GM23338 (cell line): ENCODE measurements around the gene TMEM271. TPM values are rescaled to one million over a fixed set of nuclear protein-coding genes. Genes with fewer than 3 reads are reported as not detected.

Experiments used
- ATAC-seq: fragments of 200-7000 bp; cut with Tn5 transposase; 3 replicates; pipeline ENCODE4 v1.9.1; 2020
- DNase-seq: peaks from one replicate; pipeline ENCODE4 v3.0.0-alpha.2; 2015; ENCODE audit warnings: low spot score
- H2AFZ ChIP-seq: fragments of 200-600 bp; sonication (generic); 2 replicates; pipeline ENCODE4 v1.8.0; 2016; ENCODE audit warnings: antibody characterized with exemption, mild to moderate bottlenecking, moderate library complexity
- H3F3A ChIP-seq: fragments of 200-600 bp; sonication (generic); replicated peaks from 2 replicates; pipeline ENCODE4 v1.8.0; 2017; ENCODE audit warnings: antibody characterized with exemption, mixed run types, low read depth
- H3K27ac ChIP-seq: fragments of 200-600 bp; sonication (generic); 2 replicates; pipeline ENCODE4 v1.6.1; 2016; ENCODE audit warnings: low read depth
- H3K27me3 ChIP-seq: fragments of 200-600 bp; sonication (generic); 2 replicates; pipeline ENCODE4 v1.8.0; 2016; ENCODE audit warnings: mild to moderate bottlenecking, mixed run types, moderate library complexity; ENCODE audit not compliant: insufficient read depth
- H3K36me3 ChIP-seq: fragments of 200-600 bp; sonication (generic); 2 replicates; pipeline ENCODE4 v1.8.0; 2016; ENCODE audit warnings: mild to moderate bottlenecking; ENCODE audit not compliant: insufficient read depth
- H3K4me1 ChIP-seq: fragments of 200-600 bp; sonication (generic); 2 replicates; pipeline ENCODE4 v1.8.0; 2016; ENCODE audit warnings: mild to moderate bottlenecking, moderate library complexity; ENCODE audit not compliant: insufficient read depth
- H3K4me2 ChIP-seq: fragments of 200-600 bp; sonication (generic); 2 replicates; pipeline ENCODE4 v1.7.1; 2017; ENCODE audit warnings: mixed run types
- H3K4me3 ChIP-seq: fragments of 200-600 bp; sonication (generic); 2 replicates; pipeline ENCODE4 v1.6.1; 2016; ENCODE audit warnings: mixed run types
- H3K79me2 ChIP-seq: fragments of 200-600 bp; sonication (generic); replicated peaks from 2 replicates; pipeline ENCODE4 v1.8.0; 2017; ENCODE audit warnings: mild to moderate bottlenecking; ENCODE audit not compliant: insufficient read depth
- H3K9me2 ChIP-seq: fragments of 200-600 bp; sonication (generic); 2 replicates; pipeline ENCODE4 v1.8.0; 2017; ENCODE audit not compliant: insufficient read depth
- H4K20me1 ChIP-seq: fragments of 200-600 bp; sonication (generic); replicated peaks from 2 replicates; pipeline ENCODE4 v1.8.0; 2017; ENCODE audit warnings: mild to moderate bottlenecking; ENCODE audit not compliant: insufficient read depth
- H3K27ac Mint-ChIP-seq: 2 replicates; pipeline ENCODE4 v1.8.0; 2020; ENCODE audit warnings: inconsistent platforms, mild to moderate bottlenecking, moderate library complexity, mixed read lengths
- H3K27me3 Mint-ChIP-seq: 3 replicates; pipeline ENCODE4 v1.8.0; 2022; ENCODE audit warnings: low read depth, mild to moderate bottlenecking, moderate library complexity, mixed read lengths, inconsistent platforms; ENCODE audit not compliant: insufficient read depth, poor library complexity
- H3K36me3 Mint-ChIP-seq: 3 replicates; pipeline ENCODE4 v1.8.0; 2021; ENCODE audit warnings: low read depth, mild to moderate bottlenecking, inconsistent platforms, moderate library complexity, mixed read lengths
- H3K4me1 Mint-ChIP-seq: 3 replicates; pipeline ENCODE4 v1.8.0; 2020; ENCODE audit warnings: mild to moderate bottlenecking, inconsistent platforms, mixed read lengths
- H3K4me3 Mint-ChIP-seq: 3 replicates; pipeline ENCODE4 v1.8.0; 2021; ENCODE audit warnings: moderate library complexity, mild to moderate bottlenecking, inconsistent platforms, mixed read lengths
- H3K9me3 Mint-ChIP-seq: 3 replicates; pipeline ENCODE4 v1.8.0; 2020; ENCODE audit warnings: moderate library complexity, mild to moderate bottlenecking, inconsistent platforms, mixed read lengths
- CREB1 ChIP-seq: fragments of 250-450 bp; sonication (Bioruptor Pico); IDR thresholded peaks from 2 replicates; pipeline ENCODE4 v1.5.0; 2020; ENCODE audit warnings: low read depth, mild to moderate bottlenecking, moderate library complexity
- EZH2 ChIP-seq: fragments of 200-600 bp; sonication (generic); IDR thresholded peaks from one replicate; pipeline ENCODE4 v1.8.0; 2017; ENCODE audit warnings: antibody characterized with exemption, mild to moderate bottlenecking, low read depth; ENCODE audit not compliant: unreplicated experiment
- EZH2phosphoT487 ChIP-seq: fragments of 200-600 bp; sonication (generic); IDR thresholded peaks from one replicate; pipeline ENCODE4 v1.8.1; 2018; ENCODE audit warnings: antibody characterized with exemption; ENCODE audit not compliant: unreplicated experiment
- JUNB ChIP-seq: IDR thresholded peaks from one replicate; pipeline ENCODE4 v1.6.1; 2016; ENCODE audit warnings: antibody characterized with exemption; ENCODE audit not compliant: unreplicated experiment
- NANOG ChIP-seq: IDR thresholded peaks from 2 replicates; pipeline ENCODE4 v1.6.1; 2016; ENCODE audit warnings: antibody characterized with exemption, borderline replicate concordance
- POLR2AphosphoS5 ChIP-seq: IDR thresholded peaks from 2 replicates; pipeline ENCODE4 v1.6.1; 2016; ENCODE audit warnings: antibody characterized with exemption, low read depth
- STAT1 ChIP-seq: IDR thresholded peaks from one replicate; pipeline ENCODE4 v1.6.1; 2016; ENCODE audit warnings: antibody characterized with exemption; ENCODE audit not compliant: unreplicated experiment
- ZNF114 ChIP-seq: fragments of 250-450 bp; sonication (Bioruptor Pico); IDR thresholded peaks from 2 replicates; pipeline ENCODE4 v1.5.0; 2020; ENCODE audit warnings: mild to moderate bottlenecking, moderate library complexity
- ZNF331 ChIP-seq: fragments of 250-450 bp; sonication (Bioruptor Pico); IDR thresholded peaks from 2 replicates; pipeline ENCODE4 v1.5.0; 2020; ENCODE audit warnings: low read depth, mild to moderate bottlenecking, moderate library complexity
- polyA plus RNA-seq: library from polyadenylated mRNA; unstranded; fragments of >200 nt; fragmentation: Nextera tagmentation; extraction: Ambion mirVana; gene quantifications from 2 replicates; pipeline ENCODE4 v1.2.1, GENCODE V29; 2016
- total RNA-seq: library from RNA; depleted of rRNA; stranded (reverse); fragments of >200 nt; shearing (Covaris generic); gene quantifications from 2 replicates; pipeline ENCODE4 v1.2.3, GENCODE V29; 2014
- TF ChIP-seq, protein P1 (sequence below): IDR thresholded peaks from 2 replicates; pipeline ENCODE4 v1.6.1; 2016; ENCODE audit warnings: antibody characterized with exemption
- TF ChIP-seq, protein P2 (sequence below), 2 experiments: fragments of 200-600 bp in 1 of 2; sonication (generic) in 1 of 2; conservative IDR thresholded peaks; 2 replicates each; pipeline versions ENCODE4 v1.5.1 to v1.6.1; 2016 to 2017; ENCODE audit warnings: antibody characterized with exemption in 2 of 2, low read depth in 2 of 2, mild to moderate bottlenecking in 2 of 2, moderate library complexity in 1 of 2
- TF ChIP-seq, protein P3 (sequence below): IDR thresholded peaks from one replicate; pipeline ENCODE4 v1.6.1; 2018; ENCODE audit warnings: antibody characterized with exemption; ENCODE audit not compliant: unreplicated experiment
- TF ChIP-seq, protein P4 (sequence below): fragments of 250-450 bp; sonication (Bioruptor Pico); IDR thresholded peaks from 2 replicates; pipeline ENCODE4 v1.5.0; 2020; ENCODE audit warnings: mild to moderate bottlenecking, moderate library complexity

The TMEM271 gene
- total and polyA plus RNA-seq, 2 experiments from 2014 or later: 0.11 TPM; not detected in 1

DNA sequence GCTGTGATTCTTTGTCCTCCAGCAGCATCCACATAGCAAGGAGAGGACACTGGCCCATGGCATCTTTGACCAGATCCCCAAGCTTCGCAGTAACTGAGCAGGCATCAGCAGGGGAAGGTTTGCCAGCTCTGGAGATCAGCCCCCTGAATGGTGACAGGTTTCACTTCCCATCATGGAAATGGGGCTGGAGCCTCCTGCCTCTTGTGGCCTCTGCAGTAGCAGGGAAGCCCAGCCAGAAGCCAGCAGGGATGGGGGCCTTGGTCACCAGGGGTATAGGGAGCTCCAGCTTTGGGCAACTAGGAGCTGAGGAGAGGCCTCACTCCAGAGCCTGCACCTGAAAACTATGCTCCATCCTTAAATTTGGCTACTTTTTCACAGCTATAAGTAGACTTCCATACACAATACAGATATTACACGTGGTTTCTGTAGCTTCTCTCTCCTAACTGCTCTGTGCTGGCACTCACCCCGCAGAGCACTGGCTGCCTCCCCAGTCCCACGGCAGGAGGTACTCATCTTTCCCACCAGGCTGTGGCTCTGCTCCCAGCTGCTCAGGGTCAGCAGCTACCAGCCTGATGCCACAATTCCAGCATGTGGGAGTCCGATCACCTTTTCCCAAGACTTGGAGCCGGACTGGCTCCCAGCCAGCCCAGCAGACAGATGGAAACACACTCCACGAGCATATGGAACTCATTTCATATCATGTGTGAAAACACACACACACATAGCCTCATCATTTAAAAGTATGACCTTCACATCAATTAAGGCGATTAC lies 2.8 kb downstream of the TMEM271 start:
- Histone ChIP-seq H3K4me2 (no peak overlapping the region), H3K4me3 (no peak overlapping the region), H3F3A (peaks cover 11% of the 10 kb centered on the region), H3K27me3 (peaks cover 71% of the 10 kb centered on the region), H3K36me3 (no peaks in the 10 kb centered on the region), H3K27ac (no peak overlapping the region), H2AFZ (no peak overlapping the region), H3K9me2 (no peaks in the 10 kb centered on the region), H4K20me1 (peaks cover 5% of the 10 kb centered on the region; the same call in 1 of the 2 replicates), H3K4me1 (peaks cover 13% of the 10 kb centered on the region), H3K79me2 (no peaks in the 10 kb centered on the region)
- Mint-ChIP-seq H3K27me3 (peaks cover 59% of the 10 kb centered on the region), H3K27ac (no peak overlapping the region), H3K4me3 (no peak overlapping the region), H3K9me3 (peaks cover 6% of the 10 kb centered on the region; the same call in 2 of the 3 replicates), H3K36me3 (peaks cover 2% of the 10 kb centered on the region; the same call in 1 of the 3 replicates), H3K4me1 (peaks cover 10% of the 10 kb centered on the region)
- TF ChIP-seq JUNB: no peak
- TF ChIP-seq, protein P1, sequence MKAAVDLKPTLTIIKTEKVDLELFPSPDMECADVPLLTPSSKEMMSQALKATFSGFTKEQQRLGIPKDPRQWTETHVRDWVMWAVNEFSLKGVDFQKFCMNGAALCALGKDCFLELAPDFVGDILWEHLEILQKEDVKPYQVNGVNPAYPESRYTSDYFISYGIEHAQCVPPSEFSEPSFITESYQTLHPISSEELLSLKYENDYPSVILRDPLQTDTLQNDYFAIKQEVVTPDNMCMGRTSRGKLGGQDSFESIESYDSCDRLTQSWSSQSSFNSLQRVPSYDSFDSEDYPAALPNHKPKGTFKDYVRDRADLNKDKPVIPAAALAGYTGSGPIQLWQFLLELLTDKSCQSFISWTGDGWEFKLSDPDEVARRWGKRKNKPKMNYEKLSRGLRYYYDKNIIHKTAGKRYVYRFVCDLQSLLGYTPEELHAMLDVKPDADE: no peak
- TF ChIP-seq, protein P2, sequence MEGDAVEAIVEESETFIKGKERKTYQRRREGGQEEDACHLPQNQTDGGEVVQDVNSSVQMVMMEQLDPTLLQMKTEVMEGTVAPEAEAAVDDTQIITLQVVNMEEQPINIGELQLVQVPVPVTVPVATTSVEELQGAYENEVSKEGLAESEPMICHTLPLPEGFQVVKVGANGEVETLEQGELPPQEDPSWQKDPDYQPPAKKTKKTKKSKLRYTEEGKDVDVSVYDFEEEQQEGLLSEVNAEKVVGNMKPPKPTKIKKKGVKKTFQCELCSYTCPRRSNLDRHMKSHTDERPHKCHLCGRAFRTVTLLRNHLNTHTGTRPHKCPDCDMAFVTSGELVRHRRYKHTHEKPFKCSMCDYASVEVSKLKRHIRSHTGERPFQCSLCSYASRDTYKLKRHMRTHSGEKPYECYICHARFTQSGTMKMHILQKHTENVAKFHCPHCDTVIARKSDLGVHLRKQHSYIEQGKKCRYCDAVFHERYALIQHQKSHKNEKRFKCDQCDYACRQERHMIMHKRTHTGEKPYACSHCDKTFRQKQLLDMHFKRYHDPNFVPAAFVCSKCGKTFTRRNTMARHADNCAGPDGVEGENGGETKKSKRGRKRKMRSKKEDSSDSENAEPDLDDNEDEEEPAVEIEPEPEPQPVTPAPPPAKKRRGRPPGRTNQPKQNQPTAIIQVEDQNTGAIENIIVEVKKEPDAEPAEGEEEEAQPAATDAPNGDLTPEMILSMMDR (conservative IDR thresholded peaks at IDR 0.05; ENCODE audit: low read depth in 2 of 2): no peak
- TF ChIP-seq, protein P3, sequence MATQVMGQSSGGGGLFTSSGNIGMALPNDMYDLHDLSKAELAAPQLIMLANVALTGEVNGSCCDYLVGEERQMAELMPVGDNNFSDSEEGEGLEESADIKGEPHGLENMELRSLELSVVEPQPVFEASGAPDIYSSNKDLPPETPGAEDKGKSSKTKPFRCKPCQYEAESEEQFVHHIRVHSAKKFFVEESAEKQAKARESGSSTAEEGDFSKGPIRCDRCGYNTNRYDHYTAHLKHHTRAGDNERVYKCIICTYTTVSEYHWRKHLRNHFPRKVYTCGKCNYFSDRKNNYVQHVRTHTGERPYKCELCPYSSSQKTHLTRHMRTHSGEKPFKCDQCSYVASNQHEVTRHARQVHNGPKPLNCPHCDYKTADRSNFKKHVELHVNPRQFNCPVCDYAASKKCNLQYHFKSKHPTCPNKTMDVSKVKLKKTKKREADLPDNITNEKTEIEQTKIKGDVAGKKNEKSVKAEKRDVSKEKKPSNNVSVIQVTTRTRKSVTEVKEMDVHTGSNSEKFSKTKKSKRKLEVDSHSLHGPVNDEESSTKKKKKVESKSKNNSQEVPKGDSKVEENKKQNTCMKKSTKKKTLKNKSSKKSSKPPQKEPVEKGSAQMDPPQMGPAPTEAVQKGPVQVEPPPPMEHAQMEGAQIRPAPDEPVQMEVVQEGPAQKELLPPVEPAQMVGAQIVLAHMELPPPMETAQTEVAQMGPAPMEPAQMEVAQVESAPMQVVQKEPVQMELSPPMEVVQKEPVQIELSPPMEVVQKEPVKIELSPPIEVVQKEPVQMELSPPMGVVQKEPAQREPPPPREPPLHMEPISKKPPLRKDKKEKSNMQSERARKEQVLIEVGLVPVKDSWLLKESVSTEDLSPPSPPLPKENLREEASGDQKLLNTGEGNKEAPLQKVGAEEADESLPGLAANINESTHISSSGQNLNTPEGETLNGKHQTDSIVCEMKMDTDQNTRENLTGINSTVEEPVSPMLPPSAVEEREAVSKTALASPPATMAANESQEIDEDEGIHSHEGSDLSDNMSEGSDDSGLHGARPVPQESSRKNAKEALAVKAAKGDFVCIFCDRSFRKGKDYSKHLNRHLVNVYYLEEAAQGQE: no peak
- TF ChIP-seq, protein P4, sequence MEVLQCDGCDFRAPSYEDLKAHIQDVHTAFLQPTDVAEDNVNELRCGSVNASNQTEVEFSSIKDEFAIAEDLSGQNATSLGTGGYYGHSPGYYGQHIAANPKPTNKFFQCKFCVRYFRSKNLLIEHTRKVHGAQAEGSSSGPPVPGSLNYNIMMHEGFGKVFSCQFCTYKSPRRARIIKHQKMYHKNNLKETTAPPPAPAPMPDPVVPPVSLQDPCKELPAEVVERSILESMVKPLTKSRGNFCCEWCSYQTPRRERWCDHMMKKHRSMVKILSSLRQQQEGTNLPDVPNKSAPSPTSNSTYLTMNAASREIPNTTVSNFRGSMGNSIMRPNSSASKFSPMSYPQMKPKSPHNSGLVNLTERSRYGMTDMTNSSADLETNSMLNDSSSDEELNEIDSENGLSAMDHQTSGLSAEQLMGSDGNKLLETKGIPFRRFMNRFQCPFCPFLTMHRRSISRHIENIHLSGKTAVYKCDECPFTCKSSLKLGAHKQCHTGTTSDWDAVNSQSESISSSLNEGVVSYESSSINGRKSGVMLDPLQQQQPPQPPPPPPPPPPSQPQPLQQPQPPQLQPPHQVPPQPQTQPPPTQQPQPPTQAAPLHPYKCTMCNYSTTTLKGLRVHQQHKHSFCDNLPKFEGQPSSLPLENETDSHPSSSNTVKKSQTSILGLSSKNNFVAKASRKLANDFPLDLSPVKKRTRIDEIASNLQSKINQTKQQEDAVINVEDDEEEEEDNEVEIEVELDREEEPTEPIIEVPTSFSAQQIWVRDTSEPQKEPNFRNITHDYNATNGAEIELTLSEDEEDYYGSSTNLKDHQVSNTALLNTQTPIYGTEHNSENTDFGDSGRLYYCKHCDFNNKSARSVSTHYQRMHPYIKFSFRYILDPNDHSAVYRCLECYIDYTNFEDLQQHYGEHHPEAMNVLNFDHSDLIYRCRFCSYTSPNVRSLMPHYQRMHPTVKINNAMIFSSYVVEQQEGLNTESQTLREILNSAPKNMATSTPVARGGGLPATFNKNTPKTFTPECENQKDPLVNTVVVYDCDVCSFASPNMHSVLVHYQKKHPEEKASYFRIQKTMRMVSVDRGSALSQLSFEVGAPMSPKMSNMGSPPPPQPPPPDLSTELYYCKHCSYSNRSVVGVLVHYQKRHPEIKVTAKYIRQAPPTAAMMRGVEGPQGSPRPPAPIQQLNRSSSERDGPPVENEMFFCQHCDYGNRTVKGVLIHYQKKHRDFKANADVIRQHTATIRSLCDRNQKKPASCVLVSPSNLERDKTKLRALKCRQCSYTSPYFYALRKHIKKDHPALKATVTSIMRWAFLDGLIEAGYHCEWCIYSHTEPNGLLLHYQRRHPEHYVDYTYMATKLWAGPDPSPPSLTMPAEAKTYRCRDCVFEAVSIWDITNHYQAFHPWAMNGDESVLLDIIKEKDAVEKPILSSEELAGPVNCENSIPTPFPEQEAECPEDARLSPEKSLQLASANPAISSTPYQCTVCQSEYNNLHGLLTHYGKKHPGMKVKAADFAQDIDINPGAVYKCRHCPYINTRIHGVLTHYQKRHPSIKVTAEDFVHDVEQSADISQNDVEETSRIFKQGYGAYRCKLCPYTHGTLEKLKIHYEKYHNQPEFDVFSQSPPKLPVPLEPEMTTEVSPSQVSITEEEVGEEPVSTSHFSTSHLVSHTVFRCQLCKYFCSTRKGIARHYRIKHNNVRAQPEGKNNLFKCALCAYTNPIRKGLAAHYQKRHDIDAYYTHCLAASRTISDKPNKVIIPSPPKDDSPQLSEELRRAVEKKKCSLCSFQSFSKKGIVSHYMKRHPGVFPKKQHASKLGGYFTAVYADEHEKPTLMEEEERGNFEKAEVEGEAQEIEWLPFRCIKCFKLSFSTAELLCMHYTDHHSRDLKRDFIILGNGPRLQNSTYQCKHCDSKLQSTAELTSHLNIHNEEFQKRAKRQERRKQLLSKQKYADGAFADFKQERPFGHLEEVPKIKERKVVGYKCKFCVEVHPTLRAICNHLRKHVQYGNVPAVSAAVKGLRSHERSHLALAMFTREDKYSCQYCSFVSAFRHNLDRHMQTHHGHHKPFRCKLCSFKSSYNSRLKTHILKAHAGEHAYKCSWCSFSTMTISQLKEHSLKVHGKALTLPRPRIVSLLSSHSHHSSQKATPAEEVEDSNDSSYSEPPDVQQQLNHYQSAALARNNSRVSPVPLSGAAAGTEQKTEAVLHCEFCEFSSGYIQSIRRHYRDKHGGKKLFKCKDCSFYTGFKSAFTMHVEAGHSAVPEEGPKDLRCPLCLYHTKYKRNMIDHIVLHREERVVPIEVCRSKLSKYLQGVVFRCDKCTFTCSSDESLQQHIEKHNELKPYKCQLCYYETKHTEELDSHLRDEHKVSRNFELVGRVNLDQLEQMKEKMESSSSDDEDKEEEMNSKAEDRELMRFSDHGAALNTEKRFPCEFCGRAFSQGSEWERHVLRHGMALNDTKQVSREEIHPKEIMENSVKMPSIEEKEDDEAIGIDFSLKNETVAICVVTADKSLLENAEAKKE (CRISPR knock-in tag): no peak
- TF ChIP-seq NANOG: no peak
- TF ChIP-seq EZH2phosphoT487: no peak
- no peak for TF ChIP-seq POLR2AphosphoS5
- no peak for TF ChIP-seq ZNF331 (CRISPR knock-in tag)
- no peak for TF ChIP-seq STAT1
- TF ChIP-seq CREB1 (CRISPR knock-in tag): no peak
- TF ChIP-seq ZNF114 (CRISPR knock-in tag): no peak
- TF ChIP-seq EZH2: no peak
- DNase-seq (no peak), ATAC-seq (no peak)
